Panc1 (cell line): ENCODE results near the gene LYSMD3. TPM values are rescaled to one million over a fixed set of nuclear protein-coding genes. Genes with fewer than 3 reads are reported as not detected.
A peak's percentile ranks its signal among the peaks of the same experiment; 100 is the strongest.

Experiments
- ATAC-seq: fragments of 200-7000 bp; cut with Tn5 transposase; 2 replicates; pipeline ENCODE4 v1.9.1; 2020; ENCODE audit warnings: mild to moderate bottlenecking, moderate library complexity
- BruUV-seq: library from RNA; stranded (reverse); fragments of 400-500 nt; replicated peaks from 2 replicates; lab custom pipeline; 2021; lab: Mats Ljungman, UMichigan
- CTCF ChIA-PET: fragments of 300-600 bp; sonication (Branson Sonifier 250); formaldehyde crosslinking; loops from one replicate; lab custom pipeline; 2022; ENCODE audit warnings: antibody characterized with exemption; lab: Charles Lee
- POLR2A ChIA-PET: fragments of 300-600 bp; sonication (Branson Sonifier 250); formaldehyde crosslinking; loops from one replicate; lab custom pipeline; 2022; ENCODE audit warnings: antibody characterized with exemption; lab: Charles Lee
- DNase-seq: peaks from one replicate; pipeline ENCODE4 v3.0.0-alpha.2; 2010; ENCODE audit warnings: low read depth, low spot score
- H3K27ac ChIP-seq: 2 replicates; pipeline ENCODE4 v1.5.1; 2011; ENCODE audit warnings: mild to moderate bottlenecking, low read length, inconsistent platforms
- H3K27me3 ChIP-seq: fragments of 200-500 bp; sonication (Bioruptor generic); 2 replicates; pipeline ENCODE4 v1.6.0; 2014; ENCODE audit warnings: low read length, inconsistent platforms; ENCODE audit not compliant: control insufficient read depth, insufficient read depth
- H3K36me3 ChIP-seq: fragments of 200-500 bp; sonication (Bioruptor generic); 2 replicates; pipeline ENCODE4 v1.5.1; 2014; ENCODE audit warnings: inconsistent platforms, mild to moderate bottlenecking, low read length, moderate library complexity; ENCODE audit not compliant: control insufficient read depth, insufficient read depth
- H3K4me1 ChIP-seq: 2 replicates; pipeline ENCODE4 v1.5.1; 2011; ENCODE audit warnings: inconsistent platforms, mild to moderate bottlenecking, low read length, moderate library complexity; ENCODE audit not compliant: control insufficient read depth, insufficient read depth
- H3K4me3 ChIP-seq, 2 experiments: 2 replicates each; pipeline ENCODE4 v1.5.1; 2011 to 2012; ENCODE audit warnings: low read depth in 2 of 2, low read length in 2 of 2, mild to moderate bottlenecking in 2 of 2, inconsistent platforms in 1 of 2, moderate library complexity in 1 of 2
- H3K9me3 ChIP-seq: fragments of 200-500 bp; sonication (Bioruptor generic); 2 replicates; pipeline ENCODE4 v1.5.1; 2014; ENCODE audit warnings: low read depth, mild to moderate bottlenecking, inconsistent platforms, low read length, moderate library complexity; ENCODE audit not compliant: control insufficient read depth, insufficient read depth
- CTCF ChIP-seq: fragments of 450-650 bp; IDR thresholded peaks from 2 replicates; pipeline ENCODE4 v1.5.1; 2017; ENCODE audit warnings: mild to moderate bottlenecking
- POLR2AphosphoS5 ChIP-seq: IDR thresholded peaks from 2 replicates; pipeline ENCODE4 v1.6.1; 2012; ENCODE audit warnings: mild to moderate bottlenecking, low read depth, low read length, moderate library complexity
- SIN3A ChIP-seq: IDR thresholded peaks from 2 replicates; pipeline ENCODE4 v1.6.1; 2012; ENCODE audit warnings: low read depth, mild to moderate bottlenecking, low read length, moderate library complexity, borderline replicate concordance; ENCODE audit not compliant: insufficient read depth
- TCF7L2 ChIP-seq: IDR thresholded peaks from 2 replicates; pipeline ENCODE4 v1.6.1; 2011; ENCODE audit warnings: mild to moderate bottlenecking, low read depth, low read length, inconsistent platforms
- in situ Hi-C: cut with HindIII; loops from 2 replicates; pipeline ENCODE4 v1.10.0; 2016; ENCODE audit warnings: low sequenced_read_pairs, low pct_unique_long_range_greater_than_20kb
- intact Hi-C: fragments of 100-400 bp; cut with micrococcal nuclease; formaldehyde crosslinking; loops from one replicate; pipeline ENCODE4 v1.10.0; 2022; ENCODE audit not compliant: unreplicated experiment
- total RNA-seq: library from RNA; stranded (reverse); gene quantifications from one replicate; pipeline ENCODE4 v1.2.1, GENCODE V29; 2021; ENCODE audit not compliant: unreplicated experiment
- TF ChIP-seq, protein P1 (sequence below), 2 experiments: IDR thresholded peaks; 2 replicates each; pipeline ENCODE4 v1.6.1; 2011 to 2012; ENCODE audit warnings: low read depth in 2 of 2, control low read depth in 1 of 2, low read length in 1 of 2, mild to moderate bottlenecking in 1 of 2, moderate library complexity in 1 of 2; ENCODE audit not compliant: insufficient read depth in 1 of 2

The LYSMD3 gene
- total RNA-seq, 1 experiment from 2014 or later = 16.0 TPM

- in situ Hi-C loops = no loop called here
- no peaks in the 10 kb centered on the region for H3K27me3 ChIP-seq
- no peak for TF ChIP-seq TCF7L2
- no peak for TF ChIP-seq CTCF
- no peak for TF ChIP-seq SIN3A
- TF ChIP-seq, protein P1, sequence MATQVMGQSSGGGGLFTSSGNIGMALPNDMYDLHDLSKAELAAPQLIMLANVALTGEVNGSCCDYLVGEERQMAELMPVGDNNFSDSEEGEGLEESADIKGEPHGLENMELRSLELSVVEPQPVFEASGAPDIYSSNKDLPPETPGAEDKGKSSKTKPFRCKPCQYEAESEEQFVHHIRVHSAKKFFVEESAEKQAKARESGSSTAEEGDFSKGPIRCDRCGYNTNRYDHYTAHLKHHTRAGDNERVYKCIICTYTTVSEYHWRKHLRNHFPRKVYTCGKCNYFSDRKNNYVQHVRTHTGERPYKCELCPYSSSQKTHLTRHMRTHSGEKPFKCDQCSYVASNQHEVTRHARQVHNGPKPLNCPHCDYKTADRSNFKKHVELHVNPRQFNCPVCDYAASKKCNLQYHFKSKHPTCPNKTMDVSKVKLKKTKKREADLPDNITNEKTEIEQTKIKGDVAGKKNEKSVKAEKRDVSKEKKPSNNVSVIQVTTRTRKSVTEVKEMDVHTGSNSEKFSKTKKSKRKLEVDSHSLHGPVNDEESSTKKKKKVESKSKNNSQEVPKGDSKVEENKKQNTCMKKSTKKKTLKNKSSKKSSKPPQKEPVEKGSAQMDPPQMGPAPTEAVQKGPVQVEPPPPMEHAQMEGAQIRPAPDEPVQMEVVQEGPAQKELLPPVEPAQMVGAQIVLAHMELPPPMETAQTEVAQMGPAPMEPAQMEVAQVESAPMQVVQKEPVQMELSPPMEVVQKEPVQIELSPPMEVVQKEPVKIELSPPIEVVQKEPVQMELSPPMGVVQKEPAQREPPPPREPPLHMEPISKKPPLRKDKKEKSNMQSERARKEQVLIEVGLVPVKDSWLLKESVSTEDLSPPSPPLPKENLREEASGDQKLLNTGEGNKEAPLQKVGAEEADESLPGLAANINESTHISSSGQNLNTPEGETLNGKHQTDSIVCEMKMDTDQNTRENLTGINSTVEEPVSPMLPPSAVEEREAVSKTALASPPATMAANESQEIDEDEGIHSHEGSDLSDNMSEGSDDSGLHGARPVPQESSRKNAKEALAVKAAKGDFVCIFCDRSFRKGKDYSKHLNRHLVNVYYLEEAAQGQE (IDR thresholded peaks at IDR 0.05; ENCODE audit: insufficient read depth in 1 of 2, low read depth in 2 of 2, low read length in 1 of 2) = no peak
- TF ChIP-seq POLR2AphosphoS5 = no peak
- BruUV-seq = no TSS peak
- intact Hi-C loops = no loop called here
- H3K4me3 ChIP-seq = peak overlapping the region; percentile 86 to 89
- CTCF ChIA-PET = no interaction called here
- POLR2A ChIA-PET = no interaction called here
- peak overlapping the region; percentile 84 for H3K27ac ChIP-seq
- DNase-seq (no peak), ATAC-seq (peak; percentile 47)
- no peaks in the 10 kb centered on the region; the same call in 1 of the 2 replicates for H3K36me3 ChIP-seq
- H3K9me3 ChIP-seq = no peaks in the 10 kb centered on the region
- H3K4me1 ChIP-seq = peaks cover 19% of the 10 kb centered on the region
These were observed 55.8 kb downstream of the LYSMD3 start for GRCh38 chr5:90473396-90474234.

DNA sequence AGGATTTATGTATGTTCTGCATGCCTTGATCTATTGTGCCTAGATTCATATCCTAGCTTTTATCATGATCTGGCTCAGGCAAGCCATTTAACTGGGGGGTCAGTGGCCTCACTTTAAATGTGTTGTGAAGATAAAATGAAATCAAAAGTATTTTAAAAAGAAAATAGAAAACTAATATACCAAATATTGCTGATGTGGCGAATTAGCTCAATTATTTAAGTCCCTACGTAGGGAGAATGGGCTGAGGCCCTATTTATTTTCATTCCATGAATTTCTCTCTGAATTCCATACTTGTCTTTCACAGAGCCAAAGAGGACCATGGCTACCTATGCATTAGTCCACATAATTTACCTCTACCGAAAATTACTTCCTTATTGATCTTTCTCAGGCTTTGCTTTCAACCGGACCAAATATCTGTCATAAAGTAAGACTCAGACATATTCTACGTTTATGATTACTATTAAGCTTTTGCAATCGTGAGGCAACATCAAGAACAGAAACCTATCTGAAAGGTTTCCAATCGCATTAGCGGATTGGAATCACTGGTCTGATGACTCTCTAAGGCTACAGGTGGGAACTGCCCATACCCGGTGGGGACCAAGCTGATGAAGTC is 56.5 kb downstream of the LYSMD3 start:
- H3K4me1 ChIP-seq = peaks cover 19% of the 10 kb centered on the region
- CTCF ChIA-PET = no interaction called here
- H3K4me3 ChIP-seq = peak overlapping the region; percentile 86 to 89
- POLR2A ChIA-PET = no interaction called here
- BruUV-seq = TSS peak; percentile 58
- intact Hi-C loops (no loop called here), in situ Hi-C loops (no loop called here)
- DNase-seq = no peak
- H3K36me3 ChIP-seq = no peaks in the 10 kb centered on the region; the same call in 1 of the 2 replicates
- TF ChIP-seq CTCF = no peak
- no peak for TF ChIP-seq TCF7L2
- no peak for TF ChIP-seq SIN3A
- TF ChIP-seq POLR2AphosphoS5 = no peak
- TF ChIP-seq, protein P1 (IDR thresholded peaks at IDR 0.05; ENCODE audit: insufficient read depth in 1 of 2, low read depth in 2 of 2, low read length in 1 of 2) = no peak
- ATAC-seq = no peak
- H3K27ac ChIP-seq = peak overlapping the region; percentile 84
- no peaks in the 10 kb centered on the region for H3K27me3 ChIP-seq
- H3K9me3 ChIP-seq = no peaks in the 10 kb centered on the region
